Hematopoietic multipotent progenitor cell treated with erythropoietin and hydrocortisone succinate and interleukin-3 and kit ligand, for 4 days (in vitro differentiated cells): ENCODE measurements around the gene CCDC175.

ENCODE experiments used
- DNase-seq: peaks from one replicate; pipeline ENCODE4 v3.0.0-alpha.2; 2015

Gene CCDC175

DNA sequence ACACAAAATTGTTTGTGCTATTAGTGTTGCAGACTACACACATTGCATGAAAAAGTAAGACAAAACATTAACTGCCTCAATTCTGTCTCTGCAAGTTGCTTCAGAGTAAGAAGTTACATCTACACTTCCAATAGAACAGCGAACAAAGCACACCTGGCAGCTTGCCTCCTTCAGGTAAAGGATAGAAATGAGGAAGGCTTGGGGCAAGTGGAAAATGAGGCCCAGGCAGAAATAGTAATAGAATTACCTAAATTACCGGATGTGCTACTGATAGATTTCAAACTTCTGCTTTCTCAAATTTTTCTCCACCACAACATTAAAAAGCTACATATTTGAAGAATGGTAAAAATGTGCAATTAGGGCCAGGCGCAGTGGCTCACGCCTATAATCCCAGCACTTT is 37.7 kb downstream of the CCDC175 start:
- DNase-seq, result peak; percentile 31

DNA sequence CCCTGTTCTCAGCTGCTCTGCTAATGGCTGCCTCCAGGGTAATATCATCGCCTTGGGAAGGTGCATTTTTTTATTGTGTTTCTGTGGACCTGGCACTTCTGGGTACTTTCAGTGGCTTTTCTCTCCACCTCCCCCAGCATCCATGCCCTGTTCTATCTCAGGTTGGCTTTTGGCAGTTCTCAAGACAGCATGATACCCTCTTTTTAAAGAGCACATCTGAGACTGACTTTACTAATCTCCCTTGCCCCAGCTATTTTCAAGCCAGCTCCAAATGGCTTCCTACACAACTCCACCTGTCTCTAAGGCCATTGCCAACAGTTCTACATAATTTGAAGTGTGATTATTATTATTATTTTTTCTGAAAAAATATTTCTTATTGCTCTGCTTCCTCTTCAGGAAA is 39.1 kb downstream of the CCDC175 start:
- DNase-seq, result no peak

DNA sequence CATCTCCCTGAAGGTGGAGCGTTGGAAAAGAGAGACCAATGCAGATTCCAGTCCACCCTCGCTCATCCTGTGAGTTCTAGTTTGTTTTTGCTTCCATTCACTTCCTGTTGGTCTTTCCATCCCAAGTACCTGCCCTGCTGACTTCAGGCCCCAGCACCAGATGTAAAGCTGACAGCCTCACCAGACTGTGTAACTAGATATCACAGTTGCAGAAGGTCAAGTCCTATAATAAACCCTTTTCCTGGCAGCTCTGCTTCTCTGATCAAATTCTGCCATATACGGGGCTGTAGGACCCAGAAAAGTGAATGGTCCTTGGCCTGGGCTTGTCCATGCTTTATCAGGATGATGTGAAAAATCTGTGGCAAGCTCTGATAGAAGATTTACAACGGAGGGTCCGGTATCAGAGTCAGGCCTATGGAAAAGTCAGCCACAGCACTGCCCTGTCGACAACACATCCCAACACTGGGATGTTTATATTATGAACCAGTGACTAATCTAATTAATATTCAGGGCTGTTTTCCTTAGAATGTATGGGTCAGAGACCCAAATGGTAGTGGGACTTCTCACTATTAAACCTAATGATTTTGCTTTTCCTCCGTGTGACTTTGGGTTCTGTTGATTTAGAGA is 42.1 kb downstream of the CCDC175 start:
- no peak for DNase-seq

DNA sequence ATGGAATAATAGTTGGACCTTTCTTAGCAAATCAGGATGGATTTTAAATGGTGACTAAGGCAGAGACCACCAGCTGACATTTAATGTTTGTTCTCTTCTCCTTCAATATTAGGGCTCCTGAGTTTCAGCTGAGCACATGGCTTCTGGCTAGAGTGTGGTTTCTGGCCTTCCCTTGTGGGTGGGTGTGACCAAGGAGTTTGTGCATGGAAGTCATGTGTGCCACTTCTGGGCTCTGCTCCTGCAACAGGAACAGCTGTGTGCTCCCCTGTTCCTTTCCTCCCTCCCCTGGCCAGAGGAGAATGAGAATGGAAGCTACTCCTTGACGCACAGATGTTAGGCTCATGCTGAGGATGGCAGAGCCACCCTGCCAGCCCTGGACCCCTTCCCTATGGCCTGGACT is 44.2 kb downstream of the CCDC175 start:
- peak; percentile 44 for DNase-seq

DNA sequence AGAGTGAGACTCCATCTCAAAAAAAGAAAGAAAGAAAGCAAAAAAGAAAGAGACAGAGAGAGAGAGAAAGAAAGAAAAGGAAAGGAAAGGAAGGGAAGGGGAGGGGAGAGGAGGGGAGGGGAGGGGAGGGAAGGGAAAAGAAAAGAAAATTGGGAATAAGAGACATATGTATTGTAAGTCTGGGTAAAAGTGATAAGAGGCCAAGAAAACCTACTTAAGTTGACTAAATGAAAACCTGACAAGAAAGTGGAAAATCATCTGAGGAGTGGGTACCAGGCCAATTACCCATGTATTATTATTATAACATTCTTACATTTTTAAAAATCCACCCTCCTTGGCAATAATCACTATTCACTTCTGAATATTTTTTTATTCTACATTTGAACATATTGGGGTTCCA is 46.3 kb downstream of the CCDC175 start:
- no peak for DNase-seq

DNA sequence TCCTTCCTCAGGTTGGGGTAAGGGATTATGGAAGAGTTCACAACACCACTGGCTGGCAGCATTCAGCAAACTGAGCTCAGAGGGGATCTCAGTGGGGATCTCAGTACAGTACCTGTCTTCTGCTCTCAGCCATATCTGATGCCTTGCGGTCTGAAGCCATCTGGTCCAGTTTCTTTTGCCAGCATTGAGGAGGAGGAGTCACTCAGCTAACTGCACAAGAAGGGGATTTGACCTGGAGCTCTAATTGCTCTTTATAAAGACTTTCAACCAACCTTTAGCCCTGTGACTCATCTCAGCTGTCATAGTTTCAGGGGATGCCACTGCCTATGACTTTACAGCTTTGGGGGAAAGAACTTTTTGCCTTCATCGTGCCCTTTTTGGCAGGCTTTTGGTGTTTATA is 47.4 kb downstream of the CCDC175 start:
- no peak for DNase-seq

DNA sequence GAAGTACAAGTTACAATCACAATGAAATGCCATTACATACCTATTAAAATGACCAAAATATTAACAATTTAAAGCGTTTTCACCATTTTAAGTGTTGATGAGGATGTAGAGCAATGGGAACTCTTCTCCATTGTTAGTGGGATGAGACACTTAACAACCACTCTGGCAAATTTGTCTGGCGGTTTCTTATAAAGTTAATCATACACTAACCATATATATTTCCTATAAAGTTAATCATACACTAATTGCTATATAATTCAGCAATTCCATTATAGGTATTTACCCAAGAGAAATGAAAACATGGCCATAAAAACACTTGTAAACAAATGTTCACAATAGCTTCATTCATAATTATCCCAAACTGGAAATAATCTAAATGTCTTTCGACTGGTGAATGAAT is 56.4 kb downstream of the CCDC175 start:
- DNase-seq, result no peak

DNA sequence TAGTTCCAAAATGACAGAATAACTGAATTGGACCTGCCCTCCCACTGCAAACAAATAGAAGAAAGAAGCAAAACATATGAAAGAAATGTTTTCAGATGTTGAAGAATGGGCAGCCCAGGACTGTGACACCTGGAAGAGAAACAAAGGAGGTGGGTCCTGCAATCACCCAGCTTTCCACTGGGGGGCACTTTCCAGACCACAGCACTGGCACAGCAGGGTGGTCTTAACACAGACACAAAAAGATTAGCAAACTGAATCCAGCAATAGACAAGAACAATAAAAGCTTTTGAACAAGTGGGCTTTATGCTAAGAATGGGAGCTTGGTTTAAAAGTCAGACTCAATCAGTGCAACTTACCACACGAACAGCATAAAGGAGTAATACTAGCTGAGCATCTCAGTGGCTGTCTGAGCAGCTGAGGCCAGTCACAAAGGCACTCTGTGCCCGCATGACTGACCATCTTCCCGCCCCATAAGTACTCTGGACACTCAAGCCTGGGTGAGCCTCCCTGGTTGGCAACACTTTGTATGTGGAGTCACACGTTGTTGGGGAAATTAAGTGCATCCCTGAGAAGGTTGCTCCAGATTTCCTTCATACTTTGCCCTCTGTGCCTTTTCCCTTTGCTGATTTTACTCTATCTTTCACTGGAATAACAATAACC is 64.6 kb downstream of the CCDC175 start:
- DNase-seq, result peak; percentile 53

DNA sequence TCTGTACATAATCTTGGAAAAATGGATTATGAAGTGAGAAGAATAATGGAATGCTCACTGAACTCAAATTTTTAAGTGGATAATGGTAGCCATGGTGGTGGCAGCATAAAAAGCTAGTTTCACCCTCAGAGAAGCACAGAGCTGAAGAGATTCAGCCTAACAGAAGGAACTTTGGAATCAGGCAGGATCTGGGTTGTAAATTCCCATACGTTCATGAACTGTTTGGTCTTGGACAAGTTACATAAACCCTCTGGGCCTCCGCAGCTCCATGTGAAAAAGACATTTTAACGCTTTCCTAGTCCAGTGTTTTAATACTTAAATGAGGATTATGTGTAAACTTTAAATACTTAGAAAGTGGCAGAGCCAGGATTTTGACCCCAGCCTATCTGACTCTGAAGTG is 65.6 kb downstream of the CCDC175 start:
- no peak for DNase-seq

DNA sequence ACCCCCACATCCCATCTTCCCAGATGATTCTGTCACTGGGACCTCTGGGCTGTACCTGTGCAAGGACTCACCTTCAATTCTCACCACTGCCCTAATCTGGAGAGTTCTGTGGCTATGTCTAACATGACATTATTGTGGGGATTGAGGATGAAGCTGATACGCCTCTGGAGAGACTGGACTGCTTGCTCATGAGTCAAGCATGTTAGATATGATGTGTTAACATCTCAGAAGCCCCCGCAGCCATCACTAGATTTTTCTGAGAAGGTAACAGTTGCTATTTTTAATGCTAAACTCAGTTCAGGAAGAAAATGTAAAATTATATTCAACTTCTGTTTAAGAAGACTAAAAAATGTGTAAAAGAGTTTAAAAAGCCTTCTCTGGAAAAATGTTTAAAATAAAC is 66.6 kb downstream of the CCDC175 start:
- DNase-seq, result no peak

DNA sequence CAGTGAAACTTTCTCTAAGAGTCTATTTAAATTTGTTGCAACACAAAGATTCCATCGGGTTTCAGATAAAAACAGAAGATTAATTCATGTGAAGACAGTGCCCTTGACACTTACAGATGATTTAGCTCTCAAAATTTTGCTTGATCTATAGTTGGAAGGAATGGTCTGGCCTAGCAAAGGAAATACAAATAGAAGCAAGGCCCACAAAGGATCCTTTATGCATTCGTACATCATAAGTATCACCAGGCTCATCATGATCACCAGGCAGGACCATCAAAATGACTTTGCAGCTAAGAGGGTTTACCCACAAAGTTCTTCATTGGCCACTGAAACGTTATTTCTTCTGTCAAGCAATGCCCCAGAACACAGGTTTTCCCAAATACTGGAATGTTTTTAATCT is 67.5 kb downstream of the CCDC175 start:
- no peak for DNase-seq

DNA sequence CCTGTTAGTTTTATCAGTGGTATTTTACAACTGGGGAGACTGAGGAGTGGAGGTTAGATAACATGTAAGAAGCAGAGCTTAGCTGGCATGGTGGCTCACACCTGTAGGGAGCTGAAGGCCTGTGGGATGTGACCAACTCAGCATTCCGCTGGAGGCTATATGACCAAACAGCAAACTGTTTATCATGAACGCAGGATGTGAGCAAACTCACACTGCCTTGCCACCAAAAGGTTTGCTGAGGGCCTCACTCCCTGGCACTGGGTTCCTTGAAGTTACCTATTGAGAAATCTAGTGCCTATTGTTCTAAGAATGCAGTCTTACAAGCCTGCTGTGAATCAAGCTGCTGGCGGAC is 68.9 kb downstream of the CCDC175 start:
- DNase-seq, result no peak

DNA sequence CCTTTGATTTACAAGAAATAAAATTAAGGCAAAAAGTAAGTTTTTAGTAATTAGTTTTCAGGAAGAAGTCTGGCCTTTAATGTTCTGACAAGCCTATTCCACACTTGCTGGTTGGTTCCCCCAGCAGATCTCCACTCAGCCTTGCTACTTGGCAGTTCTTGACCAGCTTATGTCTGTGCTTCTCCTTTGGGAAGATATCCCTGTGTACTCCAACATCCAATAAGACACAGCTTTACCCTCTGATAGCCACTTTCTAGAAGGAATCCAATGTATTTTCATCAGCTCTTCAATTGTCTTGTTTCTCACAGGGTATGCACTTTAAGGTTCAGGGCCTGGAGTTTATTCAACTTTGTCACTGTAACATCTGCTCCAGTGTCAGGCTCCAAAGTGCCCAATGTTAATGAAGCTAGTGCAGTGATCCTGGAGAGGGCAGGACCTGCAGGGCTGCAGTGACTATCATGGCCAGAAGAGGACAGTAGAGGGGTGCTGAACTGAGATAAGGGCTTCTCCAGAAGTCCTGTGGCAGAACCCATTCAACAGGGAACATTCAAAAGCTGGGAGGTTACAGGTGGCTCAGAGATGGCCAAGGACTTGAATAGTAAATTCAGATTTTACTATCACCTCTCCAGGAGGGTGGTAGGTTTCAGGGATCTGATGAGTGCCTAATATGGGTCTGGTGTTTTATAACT is 69.4 kb downstream of the CCDC175 start:
- DNase-seq, result peak; percentile 88

DNA sequence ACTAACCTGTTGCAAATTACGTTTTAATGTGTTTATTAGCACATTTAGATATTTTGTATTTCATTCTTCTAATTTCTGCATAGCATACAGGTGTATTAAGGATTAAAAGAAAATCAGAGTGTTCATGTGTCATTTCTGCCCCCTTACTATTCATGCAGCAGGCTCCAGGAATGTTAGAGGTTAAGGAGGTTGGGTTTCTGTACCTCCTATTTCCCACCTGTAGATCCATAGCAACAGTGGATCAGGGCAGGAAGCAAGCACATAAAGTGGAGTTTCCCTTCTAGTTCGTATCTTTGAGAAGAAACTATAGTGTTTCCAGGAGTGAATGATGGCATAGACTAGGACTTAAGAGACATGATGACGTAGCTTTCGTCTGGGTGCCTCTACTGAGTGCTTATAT is 73.4 kb downstream of the CCDC175 start:
- DNase-seq, result no peak

DNA sequence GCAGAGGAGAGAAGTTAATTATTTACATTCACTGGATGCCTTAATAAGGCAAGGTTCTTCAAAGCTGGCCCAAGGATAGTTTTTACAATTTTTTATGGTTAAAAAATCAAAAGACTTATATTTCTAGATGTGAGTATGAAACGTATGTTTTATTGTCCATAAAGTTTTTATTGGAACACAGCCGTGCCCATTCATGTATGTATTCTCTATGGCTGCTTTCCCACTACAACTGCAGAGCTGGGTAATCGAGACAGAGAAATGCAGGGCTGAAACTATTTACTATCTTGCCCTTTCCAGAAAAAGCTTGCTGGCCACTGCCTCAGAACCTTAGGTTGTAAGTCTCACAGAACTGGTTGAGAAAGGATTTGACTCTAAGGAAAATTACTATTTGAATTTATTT is 75.9 kb downstream of the CCDC175 start:
- no peak for DNase-seq

DNA sequence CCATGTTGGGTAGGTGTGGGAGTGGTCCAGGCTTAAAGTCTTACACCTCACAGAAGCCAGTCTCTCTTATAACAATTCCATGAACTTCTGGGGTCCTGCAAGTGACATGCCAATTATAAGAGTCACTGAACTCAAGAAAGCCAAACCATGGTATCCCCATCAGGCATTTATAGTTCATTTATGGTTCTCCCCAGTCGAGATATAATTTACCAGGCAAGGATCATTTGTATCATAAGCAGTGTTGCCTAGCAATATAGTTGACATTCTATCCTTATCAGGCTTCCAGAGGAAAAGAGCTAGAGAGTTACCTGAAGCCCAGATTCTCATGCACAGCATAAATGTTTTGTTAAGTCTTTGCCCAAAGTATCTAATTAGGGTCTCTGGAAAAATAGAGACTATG is 84.2 kb downstream of the CCDC175 start:
- DNase-seq, result no peak

DNA sequence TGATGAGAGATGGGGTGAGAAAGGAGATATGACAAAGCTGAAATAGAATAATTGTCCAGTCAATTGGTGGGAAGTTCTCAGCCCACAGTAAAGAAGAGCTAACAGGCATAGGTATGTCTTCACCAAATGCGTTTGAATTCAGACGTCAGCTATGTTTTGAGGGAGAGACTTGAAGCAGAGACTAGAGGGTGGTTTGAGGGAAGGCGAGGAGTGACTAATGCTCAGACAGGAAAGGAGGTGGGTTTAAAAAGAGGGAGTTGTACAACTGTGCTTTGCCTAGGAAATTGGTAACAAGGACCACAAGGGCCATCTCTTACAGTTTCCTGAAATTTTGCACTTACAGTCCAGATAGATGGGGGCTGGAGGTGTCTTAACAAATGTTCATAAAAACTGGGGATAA is 85.9 kb downstream of the CCDC175 start:
- no peak for DNase-seq

DNA sequence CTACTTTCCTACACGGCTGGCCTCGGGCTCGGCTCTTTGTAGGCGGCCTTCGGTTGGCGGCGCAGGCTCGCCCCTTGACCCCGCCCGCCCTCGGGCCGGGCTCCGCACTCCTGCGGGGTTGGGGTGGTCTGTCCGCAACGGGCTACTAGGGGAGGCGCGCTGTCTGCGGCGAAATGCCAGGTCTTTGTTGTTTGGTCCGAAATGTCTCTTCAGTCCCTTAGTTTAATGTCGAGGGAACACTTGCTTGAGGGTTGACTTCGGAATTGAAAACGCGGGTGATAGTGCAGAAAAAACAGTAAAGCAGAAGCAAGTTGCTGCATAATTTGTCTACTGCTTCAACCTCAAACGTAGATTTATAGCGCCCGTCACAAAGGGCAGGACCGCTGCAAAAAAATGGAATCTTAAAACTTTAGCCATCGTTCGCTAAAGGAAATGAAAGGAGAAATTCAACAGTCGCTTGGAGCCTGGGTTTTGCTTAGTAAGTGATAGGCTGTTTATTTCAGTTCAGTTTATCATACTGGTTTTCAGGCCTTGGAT is 91.9 kb downstream of the CCDC175 start:
- no peak for DNase-seq

DNA sequence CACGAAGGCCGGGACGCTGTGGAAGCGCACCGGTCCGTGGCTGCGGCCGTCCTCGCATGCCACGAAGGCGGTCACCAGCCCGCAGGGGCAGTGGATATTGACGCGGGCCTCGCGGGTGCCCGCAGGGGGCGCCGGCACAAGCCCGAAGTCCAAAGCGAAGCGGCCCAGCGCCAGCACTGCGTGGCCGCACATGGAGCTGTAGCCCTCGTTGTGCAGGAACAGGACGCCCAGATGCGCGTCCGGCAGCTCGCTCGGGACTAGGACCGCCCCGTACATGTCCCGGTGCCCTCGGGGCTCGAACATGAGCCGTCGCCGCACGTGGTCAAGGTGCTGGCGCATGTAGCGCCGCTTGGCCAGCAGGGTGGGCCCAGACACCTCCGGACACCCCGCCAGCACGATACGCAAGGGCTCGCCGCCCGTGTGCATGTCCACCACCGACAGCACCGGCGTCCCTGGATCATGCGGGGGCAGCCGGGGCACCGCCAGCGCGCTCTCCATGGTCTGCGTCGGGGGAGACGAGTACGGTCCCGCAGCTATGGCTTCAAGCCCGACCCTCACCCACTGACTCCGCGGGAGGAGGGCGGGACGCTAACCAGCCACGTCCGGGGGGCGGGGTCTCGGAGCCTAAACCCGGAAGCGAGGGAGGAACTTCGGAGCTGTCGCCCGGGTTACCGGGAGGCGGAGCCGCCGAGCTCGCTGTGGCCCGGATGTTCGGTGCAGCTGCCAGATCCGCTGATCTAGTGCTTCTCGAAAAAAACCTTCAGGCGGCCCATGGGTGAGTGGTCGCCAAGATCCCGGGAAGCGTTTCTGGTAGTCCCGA is 92.6 kb downstream of the CCDC175 start, which contains the start of the genes JKAMP and L3HYPDH:
TSS of gene JKAMP (plus strand) at position 699 of the 820 bp plus-strand sequence. CDS start at position 772, 73 bp downstream.
TSS of gene L3HYPDH (minus strand) at position 590 of the 820 bp plus-strand sequence. CDS start at position 498, 92 bp downstream.
- DNase-seq, result peak; percentile 99

DNA sequence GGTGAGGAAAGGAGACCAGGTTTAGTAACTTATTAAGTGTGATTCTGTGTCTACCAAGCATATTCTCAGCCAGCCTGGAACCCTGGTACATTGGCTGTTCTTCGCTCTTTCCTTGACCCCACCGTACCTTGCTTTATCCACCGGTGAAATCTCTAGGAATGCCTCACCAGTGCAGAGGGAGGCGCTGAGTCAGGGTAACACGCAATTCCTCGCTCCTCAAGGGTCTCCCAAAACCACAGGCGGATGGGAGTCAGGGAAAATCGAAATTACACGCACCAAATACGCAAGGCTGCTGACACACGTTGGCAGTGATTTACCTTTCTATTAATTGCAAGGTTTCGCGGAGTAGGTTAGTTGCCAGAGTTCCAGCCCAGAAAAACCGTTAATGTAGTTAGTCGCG is 93.2 kb downstream of the CCDC175 start:
- peak; percentile 22 for DNase-seq

DNA sequence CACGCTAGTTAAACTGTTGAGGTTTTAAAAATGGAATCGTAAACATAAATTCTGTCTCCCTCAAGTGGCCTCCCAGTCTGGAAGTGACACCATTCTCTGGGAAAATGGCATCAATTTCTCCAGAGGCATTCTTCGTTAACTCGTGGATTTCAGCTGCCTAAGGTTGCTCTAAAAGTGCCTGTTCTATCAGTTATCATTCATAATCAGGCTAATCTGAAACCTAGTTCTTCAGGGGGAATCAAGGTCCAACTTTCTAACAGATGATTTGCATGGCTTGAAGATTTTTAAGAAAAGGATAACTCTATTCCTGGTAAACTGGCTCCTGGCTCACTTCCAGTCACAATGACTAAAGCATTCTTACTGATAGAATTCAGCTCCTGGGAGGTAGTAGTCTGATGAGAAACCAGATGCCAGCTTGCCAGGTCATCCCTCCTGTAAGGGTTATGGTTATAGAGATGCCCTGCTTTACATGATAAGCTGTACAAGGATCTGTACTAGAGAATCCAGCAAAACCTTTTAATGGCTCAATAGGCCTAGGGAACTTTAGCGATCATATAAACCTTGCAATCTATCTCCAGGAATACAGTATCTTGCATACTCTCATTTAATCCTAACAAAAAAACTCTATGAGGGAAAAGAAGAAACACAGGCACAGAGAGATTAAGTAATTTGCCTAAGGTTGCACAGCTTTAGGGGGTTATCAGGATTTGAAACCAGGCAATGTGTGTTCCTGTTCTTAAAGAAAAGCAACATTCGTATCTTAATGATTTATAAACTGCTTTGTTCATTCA is 93.9 kb downstream of the CCDC175 start:
- DNase-seq, result peak; percentile 69

DNA sequence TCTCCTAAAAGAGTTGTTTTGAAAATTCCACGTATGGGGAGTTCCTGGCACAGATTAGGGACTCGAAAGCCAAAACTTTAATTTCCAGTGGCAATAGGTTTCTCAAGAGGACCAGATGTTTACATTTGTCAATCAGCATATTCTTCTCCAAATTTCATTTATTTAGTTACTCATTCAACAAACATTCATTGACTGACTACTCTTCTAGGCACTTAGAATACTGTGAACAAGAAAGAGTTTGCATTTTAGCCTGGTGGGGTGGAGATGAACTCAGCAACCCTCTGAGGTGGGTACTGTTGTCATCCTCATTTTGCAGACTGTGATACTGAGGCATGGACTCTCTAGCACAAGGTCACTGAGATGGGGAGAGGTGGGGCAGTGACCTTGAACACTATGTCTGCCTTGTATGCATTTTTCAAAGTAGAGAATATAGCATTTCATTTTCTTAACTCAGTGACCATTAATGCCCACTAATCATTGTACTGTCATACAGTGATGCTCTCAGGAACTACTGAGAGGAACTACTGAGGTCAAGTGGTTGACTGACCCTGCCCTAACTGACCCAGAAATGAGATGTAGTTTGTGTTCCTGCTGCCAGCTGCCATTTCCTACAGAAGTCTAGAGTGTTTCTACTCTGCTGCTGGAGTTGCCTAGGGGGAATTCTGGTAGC is 94.6 kb downstream of the CCDC175 start:
- DNase-seq, result no peak
